Measurements from ENCODE around the gene LIPC. TPM values are rescaled to one million over a fixed set of nuclear protein-coding genes. Genes with fewer than 3 reads are reported as not detected.

The LIPC gene
- polyA plus RNA-seq, 3 donors: 0.37 TPM; not detected in 2

DNA sequence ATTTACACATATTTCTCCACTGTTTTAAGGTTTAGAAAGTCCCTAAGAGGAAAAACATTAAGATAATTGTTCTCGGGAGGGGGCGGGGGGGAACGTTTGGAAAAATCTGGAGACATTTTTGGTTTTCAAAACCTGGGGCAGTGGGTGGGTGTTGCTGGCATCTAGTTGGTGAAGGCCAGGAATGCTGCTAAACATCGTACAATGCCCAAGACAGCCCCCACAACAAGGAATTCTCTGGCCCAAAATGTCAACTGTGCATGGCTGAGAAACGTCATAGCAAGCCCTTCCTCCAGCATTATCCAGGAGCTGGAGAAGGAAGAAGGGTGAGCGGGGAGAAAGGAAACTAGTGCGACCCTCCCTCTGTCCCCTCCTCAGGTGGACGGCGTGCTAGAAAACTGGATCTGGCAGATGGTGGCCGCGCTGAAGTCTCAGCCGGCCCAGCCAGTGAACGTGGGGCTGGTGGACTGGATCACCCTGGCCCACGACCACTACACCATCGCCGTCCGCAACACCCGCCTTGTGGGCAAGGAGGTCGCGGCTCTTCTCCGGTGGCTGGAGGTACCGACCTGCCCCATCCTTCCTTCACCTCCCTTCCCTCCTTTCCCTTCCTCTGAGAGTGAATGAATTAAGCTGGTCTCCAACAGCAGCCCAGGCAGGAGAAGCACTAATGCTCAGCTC, 109.8 kb downstream of the LIPC start:
- no peak overlapping the region for H3K27ac ChIP-seq (ENCODE audit: low read depth in 1 of 2, low read length in 2 of 2)
- no peaks in the 10 kb centered on the region for H3K79me2 ChIP-seq (ENCODE audit: insufficient read depth, low read length)
- WGBS (ENCODE audit: insufficient coverage): 93% methylated on average over 11 of the region's 22 CpGs
- H3K36me3 ChIP-seq (replicated peaks in 1 of 2; ENCODE audit: control insufficient read depth in 1 of 2, insufficient read depth in 2 of 2, low read length in 2 of 2): no peaks in the 10 kb centered on the region
- H3K9me3 ChIP-seq (replicated peaks in 1 of 2; ENCODE audit: control insufficient read depth in 1 of 2, insufficient read depth in 1 of 2, low read length in 2 of 2): no peaks in the 10 kb centered on the region
- no peaks in the 10 kb centered on the region for H3K4me1 Mint-ChIP-seq
- no peak overlapping the region for H3K27ac Mint-ChIP-seq
- H3K36me3 Mint-ChIP-seq: no peaks in the 10 kb centered on the region
- H3K9me3 Mint-ChIP-seq: peaks cover 0 to 2% (median 0%) of the 10 kb centered on the region in 7 donors
- H3K4me3 ChIP-seq (replicated peaks in 1 of 3; ENCODE audit: low read depth in 2 of 3, low read length in 3 of 3): no peak overlapping the region
- H3K9ac ChIP-seq (ENCODE audit: insufficient read depth, low read length, poor library complexity, severe bottlenecking): no peak overlapping the region
- H3K4me3 Mint-ChIP-seq: no peak overlapping the region
- no peaks in the 10 kb centered on the region for H4K20me1 ChIP-seq (ENCODE audit: insufficient read depth, low read length)
- H2AFZ ChIP-seq (ENCODE audit: insufficient read depth, low read depth, low read length, poor library complexity, severe bottlenecking): no peak overlapping the region
- no peak for DNase-seq
- TF ChIP-seq, protein P1, sequence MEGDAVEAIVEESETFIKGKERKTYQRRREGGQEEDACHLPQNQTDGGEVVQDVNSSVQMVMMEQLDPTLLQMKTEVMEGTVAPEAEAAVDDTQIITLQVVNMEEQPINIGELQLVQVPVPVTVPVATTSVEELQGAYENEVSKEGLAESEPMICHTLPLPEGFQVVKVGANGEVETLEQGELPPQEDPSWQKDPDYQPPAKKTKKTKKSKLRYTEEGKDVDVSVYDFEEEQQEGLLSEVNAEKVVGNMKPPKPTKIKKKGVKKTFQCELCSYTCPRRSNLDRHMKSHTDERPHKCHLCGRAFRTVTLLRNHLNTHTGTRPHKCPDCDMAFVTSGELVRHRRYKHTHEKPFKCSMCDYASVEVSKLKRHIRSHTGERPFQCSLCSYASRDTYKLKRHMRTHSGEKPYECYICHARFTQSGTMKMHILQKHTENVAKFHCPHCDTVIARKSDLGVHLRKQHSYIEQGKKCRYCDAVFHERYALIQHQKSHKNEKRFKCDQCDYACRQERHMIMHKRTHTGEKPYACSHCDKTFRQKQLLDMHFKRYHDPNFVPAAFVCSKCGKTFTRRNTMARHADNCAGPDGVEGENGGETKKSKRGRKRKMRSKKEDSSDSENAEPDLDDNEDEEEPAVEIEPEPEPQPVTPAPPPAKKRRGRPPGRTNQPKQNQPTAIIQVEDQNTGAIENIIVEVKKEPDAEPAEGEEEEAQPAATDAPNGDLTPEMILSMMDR (IDR thresholded peaks at IDR 0.05): no peak
- no peaks in the 10 kb centered on the region for H3K27me3 ChIP-seq (ENCODE audit: control insufficient read depth in 2 of 2, insufficient read depth in 2 of 2, low read length in 2 of 2)
- intact Hi-C loops (cut with micrococcal nuclease): no loop called here
- H3K27me3 Mint-ChIP-seq (ENCODE audit: low read depth in 3 of 3): peaks cover 2 to 5% (median 2%) of the 10 kb centered on the region in 3 donors
- no peak overlapping the region for H3K4me2 ChIP-seq (replicated peaks; ENCODE audit: extremely low read depth, low read length, poor library complexity, severe bottlenecking)
- no peaks in the 10 kb centered on the region for H3K4me1 ChIP-seq (ENCODE audit: control insufficient read depth in 1 of 2, insufficient read depth in 2 of 2, low read length in 2 of 2)

DNA sequence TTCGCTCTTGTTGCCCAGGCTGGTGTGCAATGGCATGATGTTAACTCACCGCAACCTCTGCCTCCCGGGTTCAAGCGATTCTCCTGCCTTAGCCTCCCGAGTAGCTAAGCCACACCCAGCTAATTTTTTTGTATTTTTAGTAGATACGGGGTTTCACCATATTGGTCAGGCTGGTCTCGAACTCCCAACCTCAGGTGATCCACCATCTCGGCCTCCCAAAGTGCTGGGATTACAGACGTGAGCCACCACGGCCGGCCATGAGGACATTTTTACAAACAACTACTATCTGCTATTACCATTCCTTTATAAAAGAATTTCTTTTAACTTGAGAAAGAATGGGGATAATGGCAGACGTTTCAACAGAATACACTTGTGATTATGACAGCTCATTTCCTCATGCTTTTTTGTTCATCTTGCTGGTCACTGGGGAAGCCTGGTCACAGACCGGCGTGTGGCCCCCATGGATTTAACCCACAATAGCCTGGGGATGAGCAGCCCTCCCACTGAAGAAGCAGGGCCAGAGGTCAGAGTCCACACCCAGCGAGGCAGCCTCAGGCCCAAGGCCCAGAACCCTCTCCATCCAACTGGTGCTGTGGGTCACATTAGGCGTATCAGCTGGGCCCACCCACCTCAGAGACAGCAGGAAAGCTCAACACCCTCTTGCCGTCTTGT, 112.0 kb downstream of the LIPC start:
- intact Hi-C loops (cut with micrococcal nuclease): no loop called here
- no peak overlapping the region for H3K9ac ChIP-seq (ENCODE audit: insufficient read depth, low read length, poor library complexity, severe bottlenecking)
- no peaks in the 10 kb centered on the region for H3K36me3 ChIP-seq (replicated peaks in 1 of 2; ENCODE audit: control insufficient read depth in 1 of 2, insufficient read depth in 2 of 2, low read length in 2 of 2)
- H3K36me3 Mint-ChIP-seq: no peaks in the 10 kb centered on the region
- H3K27ac Mint-ChIP-seq: no peak overlapping the region
- H3K79me2 ChIP-seq (ENCODE audit: insufficient read depth, low read length): no peaks in the 10 kb centered on the region
- H3K27me3 ChIP-seq (ENCODE audit: control insufficient read depth in 2 of 2, insufficient read depth in 2 of 2, low read length in 2 of 2): no peaks in the 10 kb centered on the region
- no peak overlapping the region for H3K4me3 ChIP-seq (replicated peaks in 1 of 3; ENCODE audit: low read depth in 2 of 3, low read length in 3 of 3)
- 76% methylated on average over 3 of the region's 17 CpGs for WGBS (ENCODE audit: insufficient coverage)
- H3K4me1 ChIP-seq (ENCODE audit: control insufficient read depth in 1 of 2, insufficient read depth in 2 of 2, low read length in 2 of 2): no peaks in the 10 kb centered on the region
- H3K9me3 ChIP-seq (replicated peaks in 1 of 2; ENCODE audit: control insufficient read depth in 1 of 2, insufficient read depth in 1 of 2, low read length in 2 of 2): no peaks in the 10 kb centered on the region
- peaks cover 1 to 2% (median 2%) of the 10 kb centered on the region in 3 donors for H3K27me3 Mint-ChIP-seq (ENCODE audit: low read depth in 3 of 3)
- H3K27ac ChIP-seq (ENCODE audit: low read depth in 1 of 2, low read length in 2 of 2): no peak overlapping the region
- peaks cover 0 to 2% (median 0%) of the 10 kb centered on the region in 7 donors for H3K9me3 Mint-ChIP-seq
- H3K4me3 Mint-ChIP-seq: no peak overlapping the region
- no peaks in the 10 kb centered on the region for H3K4me1 Mint-ChIP-seq
- TF ChIP-seq, protein P1 (IDR thresholded peaks at IDR 0.05): no peak
- no peak for DNase-seq
- H2AFZ ChIP-seq (ENCODE audit: insufficient read depth, low read depth, low read length, poor library complexity, severe bottlenecking): no peak overlapping the region
- no peak overlapping the region for H3K4me2 ChIP-seq (replicated peaks; ENCODE audit: extremely low read depth, low read length, poor library complexity, severe bottlenecking)
- H4K20me1 ChIP-seq (ENCODE audit: insufficient read depth, low read length): no peaks in the 10 kb centered on the region

Measured in CD14-positive monocyte (primary cell).